Activated CD4-positive, alpha-beta T cell treated with anti-CD3 and anti-CD28 coated beads, Interleukin-2, amount 50 U/mL, for 48 hours (primary cell): ENCODE measurements around the gene MAP2.

Experiments
- DNase-seq, 2 experiments: peaks; one replicate each; pipeline ENCODE4 v3.0.0-alpha.2; 2020

The MAP2 gene

DNA sequence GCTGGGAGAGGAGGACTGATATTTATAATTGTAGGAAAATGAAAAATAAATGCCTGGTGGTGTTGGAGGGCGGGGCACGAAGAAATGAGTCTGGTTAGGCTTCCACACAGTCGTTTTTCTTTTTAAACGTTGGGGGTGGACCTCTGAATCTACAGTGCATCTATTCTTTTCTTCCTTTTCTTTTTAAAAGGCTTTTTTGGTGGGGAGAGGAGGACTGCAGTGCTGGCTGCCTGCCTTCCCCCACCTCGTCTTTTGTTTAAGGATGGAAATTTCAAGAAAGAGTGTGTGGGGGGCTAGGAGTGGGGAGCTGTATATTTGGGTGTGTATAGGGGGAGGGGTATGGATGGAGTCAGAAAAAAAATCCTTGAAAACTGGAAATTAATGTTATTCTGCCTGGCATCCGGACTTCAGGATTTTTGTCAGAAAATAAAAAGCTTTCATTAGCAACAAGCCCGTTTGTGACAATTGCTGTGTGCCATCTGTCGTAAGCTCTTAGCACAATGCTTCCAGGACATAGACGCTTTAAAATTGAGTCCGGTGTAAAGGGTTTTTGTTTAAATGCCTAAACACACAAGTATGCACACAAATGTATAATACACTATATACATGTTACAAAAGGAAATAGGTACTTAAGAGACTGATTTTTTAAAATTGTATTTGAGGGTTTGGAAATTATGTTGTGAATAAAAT is 1.1 kb downstream of the MAP2 start:
- no peak for DNase-seq

DNA sequence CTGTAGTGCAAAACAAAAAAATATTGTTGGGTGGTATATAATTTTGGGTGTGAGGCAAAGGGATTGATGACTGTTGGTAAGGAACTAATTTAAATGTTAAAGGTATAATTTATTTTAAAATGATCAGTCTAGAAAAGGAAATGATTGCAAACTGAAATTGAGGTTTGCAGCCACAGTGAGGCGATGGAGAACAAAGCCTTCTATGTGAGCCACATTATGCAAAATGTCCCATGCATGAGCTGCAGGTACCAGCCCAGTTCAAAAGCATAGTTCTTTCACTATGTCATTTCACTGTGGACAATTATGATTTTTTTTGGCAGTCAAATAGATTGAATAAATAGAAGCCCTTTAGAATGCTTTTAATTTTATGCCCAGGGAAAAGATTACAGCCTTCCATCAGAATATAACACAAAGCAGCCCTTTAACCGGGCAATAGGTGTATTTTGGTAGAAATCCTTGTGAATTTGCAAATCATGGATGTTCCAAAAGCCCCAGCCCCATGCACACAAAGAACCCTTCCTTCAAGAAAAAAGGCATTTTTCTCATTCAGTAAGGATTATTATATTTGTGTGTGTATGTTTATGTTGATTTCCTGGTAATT is 1.7 kb downstream of the MAP2 start:
- no peak for DNase-seq

DNA sequence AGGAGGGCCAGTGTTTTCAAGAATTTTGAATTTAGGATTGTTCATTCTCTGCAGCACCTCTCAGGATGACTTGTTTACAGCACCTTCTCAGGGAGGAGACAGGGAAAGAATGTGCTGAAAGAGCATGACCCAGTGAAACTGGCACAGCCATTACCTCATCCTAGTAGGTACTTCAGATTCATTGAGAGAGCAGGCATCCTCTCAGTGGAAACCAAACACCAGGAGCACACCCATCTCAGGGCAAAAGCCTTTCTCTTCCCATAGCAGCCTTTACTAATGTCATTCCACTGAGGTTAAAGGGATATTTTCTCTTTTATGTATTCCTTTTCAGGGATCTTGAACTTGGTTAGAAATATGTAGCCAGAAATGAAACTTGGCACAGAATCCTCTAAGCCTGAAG is 2.6 kb downstream of the MAP2 start:
- no peak for DNase-seq

DNA sequence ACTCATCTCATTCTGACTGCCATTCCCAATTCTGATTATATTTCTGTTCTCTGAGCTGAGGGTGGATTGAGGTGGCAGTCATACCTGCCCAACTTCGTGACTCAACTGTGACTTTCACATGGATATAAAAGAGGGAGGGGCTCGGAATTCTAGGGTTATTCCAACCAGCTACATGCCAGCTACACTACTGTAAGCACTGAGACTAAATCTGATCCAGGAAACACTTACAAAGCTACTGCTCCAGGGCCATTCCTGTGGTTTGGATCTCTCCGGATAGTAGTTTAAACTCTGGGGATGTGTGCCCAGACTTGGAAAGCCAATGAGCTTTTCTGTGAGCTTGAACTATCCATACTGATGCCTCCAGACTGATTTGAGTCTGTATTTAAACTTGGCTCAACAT is 7.9 kb downstream of the MAP2 start:
- DNase-seq, result no peak

DNA sequence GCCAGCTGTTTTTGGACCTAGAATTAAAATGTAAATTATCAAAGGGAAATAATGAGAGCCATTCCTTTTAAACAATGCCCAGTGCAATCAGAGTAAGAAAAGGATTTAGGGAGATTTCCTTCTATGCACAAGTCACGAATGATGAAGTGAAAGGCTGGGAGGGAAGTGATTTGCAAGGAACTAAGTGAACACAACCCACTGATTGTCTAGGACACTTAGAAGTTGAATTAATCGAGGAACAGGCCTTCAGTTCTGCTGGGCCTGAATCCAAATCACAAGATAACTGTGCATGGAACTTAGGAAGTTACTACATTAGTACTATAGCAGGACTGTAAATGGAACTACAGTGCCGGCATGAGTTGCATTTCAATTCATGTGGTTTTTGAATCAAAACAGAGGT is 17.7 kb downstream of the MAP2 start:
- DNase-seq, result no peak

DNA sequence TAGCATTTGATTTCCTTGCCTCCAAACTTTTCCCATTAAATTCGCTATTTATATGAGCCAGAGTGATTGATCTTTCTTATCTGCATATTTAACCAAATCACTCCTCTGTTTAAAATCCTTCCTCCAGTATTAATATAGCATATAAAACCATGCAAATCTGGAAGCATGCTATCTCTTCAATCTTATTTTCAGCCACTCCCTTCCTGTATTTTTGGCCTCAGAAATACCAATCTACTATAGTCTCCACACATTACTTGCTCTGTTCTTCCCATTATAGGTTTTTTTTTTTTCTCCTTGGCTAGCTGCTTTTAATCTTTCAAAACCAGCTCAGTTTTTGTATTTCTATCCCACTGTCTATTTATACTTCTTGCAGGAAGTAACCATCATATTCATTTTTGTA is 19.1 kb downstream of the MAP2 start:
- no peak for DNase-seq

DNA sequence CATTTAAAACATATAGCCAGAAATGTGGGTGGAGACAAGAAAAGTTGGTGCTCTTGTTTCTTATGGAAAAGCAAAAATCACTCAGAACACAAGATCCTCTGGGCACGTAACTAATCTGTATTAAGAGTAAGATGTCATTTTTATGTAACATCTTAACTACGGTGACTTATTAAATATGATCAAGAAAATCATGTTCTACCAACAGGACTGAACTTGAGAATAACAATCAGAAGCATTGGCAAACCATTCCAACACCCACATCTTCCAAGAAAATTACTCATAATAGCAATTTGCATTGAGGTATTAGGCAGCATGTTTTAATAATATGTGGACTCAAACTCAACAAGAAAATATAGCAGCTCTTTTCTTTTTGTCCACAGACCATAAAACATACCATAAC is 21.6 kb downstream of the MAP2 start:
- DNase-seq, result no peak

DNA sequence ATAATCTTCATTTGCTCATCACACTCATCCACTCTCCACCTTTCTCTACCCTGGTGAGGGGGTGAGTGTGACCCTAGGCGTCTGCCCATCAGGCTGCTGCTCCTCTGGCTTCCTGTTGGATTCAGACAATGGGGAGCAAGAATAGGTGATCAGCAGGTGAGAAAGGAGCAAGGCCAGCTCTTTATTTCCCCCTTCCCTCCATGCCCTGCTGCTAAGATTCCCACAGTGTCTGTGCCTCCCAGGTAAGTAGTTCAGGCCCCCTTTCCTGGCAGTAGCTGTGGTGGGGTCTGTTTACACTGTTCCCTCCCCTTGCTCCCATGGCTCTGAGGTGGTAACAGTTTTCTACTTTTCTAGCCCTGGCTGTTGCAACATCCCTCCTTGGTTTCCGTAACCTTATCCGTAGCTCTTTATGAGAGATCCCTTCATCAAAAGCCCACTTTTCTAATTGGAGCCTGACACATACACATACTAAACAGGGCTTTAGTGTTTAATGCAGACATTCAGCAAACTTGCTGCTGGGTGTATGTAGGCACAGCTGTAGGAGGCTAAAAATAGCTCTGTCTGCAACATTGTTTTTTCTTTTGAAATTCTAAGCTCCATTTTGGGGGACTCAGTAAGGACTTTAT is 27.5 kb downstream of the MAP2 start:
- no peak for DNase-seq

DNA sequence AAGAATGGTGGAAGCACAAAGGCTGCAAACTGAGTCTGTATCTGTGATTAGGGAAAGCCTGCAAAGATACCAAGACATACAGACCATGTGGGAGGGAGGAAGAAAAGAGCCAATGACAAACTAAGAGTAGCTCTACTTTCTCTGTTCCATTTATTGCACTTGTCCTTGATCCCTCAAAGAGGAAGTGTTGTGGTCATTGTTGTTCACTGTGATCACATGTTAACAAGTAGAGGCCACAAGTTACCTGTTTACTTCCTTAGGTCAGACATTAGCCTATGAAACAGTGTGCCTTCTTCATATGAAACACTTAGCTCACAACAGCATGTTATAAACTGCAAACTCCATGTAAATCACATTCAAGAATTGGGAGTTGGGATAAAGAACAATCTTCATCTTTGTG is 32.6 kb downstream of the MAP2 start:
- no peak for DNase-seq

DNA sequence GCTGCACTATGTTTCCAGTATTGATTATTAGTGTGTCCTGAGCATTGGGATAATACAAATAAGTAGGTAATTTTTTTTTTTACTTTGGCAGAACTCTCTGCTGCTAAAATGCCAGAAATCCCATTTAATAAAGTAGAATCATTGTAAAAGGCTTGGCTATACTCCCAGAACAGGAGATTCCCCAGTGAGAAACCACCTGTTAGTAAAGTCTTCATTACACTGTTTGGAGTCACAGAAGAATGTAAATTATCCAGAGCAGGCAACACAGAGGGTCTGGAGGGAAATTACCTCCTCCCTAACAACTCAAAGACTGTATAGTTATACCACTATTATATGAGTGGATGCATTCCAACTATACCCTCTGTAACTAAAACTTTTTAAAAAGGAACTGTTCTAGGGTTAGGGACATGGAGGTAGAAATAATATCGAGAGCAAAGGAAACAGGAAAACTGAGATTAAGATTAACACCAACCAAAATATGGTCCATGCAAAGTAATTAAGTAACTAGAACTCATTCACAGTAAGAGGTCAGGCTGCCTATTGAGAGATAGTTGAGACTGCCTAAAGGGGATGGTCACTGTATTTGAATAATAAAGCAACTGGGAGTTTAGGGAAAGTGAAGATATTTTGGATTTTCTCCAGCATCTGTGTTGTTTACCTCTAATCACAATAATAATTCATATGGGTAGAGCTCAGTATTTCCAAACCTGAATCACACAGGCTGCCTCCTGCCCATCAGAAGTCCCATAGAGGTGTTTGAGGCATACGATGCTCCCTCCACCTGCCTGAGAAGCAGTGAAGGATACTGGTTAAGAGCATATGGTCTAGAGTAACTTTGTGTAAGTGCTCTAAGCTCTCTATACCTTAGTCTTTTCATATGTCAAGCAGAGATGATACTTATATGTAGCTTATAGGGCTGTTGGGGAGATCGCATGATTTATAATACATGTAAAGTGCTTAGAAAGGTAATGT is 34.4 kb downstream of the MAP2 start:
- no peak for DNase-seq

DNA sequence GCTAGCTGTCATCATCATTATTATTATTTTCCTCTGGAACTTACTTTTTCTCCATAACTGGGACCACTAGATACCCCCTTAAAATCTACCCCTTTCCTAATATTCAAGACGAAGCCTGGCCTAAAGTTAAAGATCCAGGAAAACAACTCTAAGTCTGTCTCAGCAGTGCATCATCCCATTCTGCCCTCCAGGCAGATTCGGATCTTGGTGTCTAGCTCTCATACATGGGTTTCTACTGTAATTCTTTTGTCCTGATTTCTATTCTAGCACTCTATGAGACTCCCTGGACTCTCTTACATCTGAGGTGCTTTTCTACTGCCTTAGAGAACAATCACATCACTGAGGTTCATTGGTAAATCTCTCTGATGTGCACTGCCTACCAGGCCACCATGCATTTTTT is 35.5 kb downstream of the MAP2 start:
- DNase-seq, result no peak

DNA sequence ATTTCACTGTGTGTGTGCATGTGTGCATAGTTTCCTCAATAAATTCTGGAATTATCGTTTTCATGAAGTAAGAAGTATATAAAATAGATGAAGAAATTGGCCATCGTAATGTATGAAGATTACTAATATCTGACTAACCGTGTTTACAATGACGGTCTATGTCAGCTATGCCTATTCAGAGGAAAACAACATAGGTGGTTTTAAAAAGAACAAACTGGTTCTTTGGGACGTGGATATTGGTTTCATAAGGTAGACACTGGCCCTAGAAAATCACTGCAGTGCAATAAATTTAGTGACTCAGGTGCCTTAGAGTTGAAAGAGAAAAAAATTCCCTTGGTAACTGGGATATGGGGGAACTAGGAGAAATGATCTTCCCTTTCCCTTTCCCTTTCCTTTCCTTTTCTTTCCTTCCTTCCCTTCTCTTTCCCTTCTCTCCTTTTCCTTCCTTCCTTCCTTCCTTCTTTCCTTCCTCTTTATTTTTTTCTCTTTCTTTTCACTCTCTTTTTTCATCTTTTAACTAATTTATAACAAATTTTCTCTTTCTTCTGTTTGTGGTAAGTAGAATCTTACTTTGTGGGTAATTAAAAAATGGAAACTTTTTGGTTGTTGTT is 36.4 kb downstream of the MAP2 start:
- DNase-seq, result no peak

DNA sequence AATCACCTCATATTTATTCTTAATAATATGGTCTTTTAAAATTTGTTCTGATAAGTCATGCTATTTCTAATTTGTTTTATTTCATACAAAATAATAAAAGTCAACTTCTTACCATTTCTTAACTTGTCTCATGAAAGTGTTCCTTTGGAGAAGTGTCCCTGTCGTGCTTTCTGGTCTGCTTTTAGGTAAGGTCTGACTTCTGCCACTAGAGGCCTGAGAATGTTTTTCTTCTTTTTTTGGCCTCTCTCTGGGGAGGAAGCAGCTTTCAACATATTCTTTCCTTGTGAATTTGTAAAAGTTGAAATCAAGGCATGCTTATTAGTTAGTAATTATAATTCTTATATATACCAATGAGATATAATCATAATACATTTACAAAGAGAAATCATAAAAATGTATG is 39.4 kb downstream of the MAP2 start:
- DNase-seq, result no peak

DNA sequence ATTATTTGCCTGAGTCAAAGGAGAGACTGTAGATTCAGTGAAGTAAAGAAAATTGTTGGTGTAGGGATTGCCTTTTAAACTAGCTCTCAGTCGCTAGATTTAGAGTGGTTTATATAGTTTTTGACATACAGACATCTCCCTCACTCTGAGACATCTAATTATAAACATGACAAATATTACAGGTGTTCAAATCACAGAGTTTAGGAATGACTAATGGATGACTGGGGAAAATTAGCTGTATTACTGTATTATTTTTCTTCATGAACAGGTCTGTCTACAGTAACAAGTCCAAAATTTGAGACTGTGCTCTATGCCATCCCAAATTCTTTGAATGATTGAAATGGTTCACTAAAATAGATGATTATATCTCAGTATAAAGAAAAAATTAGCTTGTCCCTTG is 40.0 kb downstream of the MAP2 start:
- no peak for DNase-seq

DNA sequence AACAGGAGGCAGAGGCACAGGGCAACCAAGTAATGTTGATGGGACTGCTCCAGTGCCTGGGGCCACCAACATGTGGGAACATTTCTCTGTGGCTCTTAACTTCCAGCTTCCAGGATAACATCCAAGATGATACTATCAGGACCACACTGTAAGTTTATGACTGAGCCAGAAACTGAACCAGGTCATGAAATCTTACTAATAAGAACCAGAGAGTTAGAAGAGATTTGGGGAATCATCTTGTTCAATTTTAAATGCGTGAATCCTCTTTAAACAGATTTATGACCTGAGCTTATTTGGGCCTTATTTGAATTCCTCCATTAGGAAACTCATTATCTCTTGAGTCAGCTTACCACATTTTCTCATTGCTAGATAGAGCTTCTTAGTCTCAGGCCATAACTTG is 45.0 kb downstream of the MAP2 start:
- DNase-seq, result no peak

DNA sequence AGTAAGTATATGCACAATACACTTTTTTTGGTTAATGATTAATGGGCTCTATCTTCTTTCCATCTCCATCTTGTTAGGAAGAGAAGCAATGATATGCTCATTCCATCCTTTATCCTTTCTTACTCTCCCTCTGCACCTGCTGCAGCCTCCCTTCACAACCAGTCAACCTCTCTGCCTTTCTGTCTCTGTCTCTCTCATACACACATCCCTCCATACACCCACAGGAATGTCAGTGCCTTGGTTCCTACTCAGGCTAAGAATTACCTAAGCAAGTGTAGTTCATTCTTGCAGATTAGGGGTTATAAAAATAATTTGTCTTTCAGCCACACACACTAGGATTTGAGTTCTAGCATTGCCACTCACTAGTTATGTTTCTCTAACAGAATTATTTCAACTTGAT is 45.6 kb downstream of the MAP2 start:
- DNase-seq, result no peak

DNA sequence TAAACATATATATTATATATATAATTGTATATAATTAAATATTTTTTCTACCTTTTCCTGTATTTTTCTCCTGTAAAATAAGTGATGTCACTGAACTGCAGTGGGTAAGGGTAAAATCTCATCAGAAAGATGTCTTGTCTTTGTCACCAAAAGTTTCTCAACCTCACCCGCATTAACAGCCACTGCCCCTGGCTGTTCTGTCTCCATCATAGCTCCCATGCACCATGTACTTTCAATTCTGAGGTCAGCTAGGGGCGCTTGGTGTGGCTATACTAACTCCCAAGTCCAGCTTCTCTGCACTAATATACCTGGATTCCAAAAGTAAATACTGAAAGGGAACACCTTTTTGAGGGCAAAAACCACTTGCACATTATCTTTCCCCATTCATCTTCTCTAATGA is 46.6 kb downstream of the MAP2 start:
- no peak for DNase-seq

DNA sequence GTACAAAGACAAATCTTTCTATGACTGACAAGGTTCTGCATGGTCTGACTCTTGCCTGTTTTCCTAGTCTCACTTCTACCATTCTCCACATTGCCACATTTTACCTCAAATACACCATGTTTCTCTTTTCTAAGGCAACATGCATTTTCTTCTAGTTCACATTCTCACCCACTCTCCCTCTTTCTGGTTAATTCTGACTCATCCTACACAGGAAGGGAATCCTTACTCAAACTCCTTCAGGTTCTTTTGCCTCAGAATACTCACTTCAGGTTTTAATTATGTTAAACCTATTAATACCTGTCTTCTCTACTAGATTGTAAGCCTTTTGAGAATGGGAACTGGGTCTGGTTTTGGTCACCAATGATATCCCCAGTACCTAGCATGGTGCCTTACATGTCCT is 47.2 kb downstream of the MAP2 start:
- no peak for DNase-seq

DNA sequence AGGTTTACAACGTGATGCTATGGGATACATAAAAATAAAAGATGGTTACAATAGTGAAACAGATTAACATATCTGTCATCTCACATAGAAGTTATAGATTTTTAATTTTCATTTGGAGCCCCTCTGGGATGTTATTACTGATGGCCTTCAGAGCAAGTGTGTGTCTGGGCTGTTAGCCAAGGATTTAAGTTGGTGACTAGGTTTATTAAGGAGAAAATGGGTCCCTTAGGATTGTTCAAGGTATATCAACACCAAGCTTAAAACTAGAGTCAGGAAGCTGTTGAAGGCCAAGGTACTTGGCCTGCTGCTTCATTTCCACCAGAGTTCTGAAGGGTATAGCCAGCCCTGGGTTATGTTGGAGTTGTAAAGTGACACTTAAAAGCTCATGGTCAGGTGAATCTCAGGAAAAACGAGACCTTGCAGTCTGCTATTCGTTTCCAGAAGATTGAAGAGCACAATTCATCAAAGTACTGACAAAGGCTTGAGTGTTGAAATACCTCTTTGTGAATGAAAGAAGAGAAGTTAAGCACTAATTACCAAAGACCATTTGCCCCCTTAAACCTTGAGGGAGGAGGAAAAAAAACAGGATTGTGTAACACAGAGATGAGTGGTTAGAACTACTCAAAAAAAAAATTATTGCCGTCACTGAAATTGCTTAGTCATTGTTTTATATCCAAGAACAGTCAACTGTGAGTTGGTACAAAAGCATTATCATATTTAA is 48.4 kb downstream of the MAP2 start:
- no peak for DNase-seq

DNA sequence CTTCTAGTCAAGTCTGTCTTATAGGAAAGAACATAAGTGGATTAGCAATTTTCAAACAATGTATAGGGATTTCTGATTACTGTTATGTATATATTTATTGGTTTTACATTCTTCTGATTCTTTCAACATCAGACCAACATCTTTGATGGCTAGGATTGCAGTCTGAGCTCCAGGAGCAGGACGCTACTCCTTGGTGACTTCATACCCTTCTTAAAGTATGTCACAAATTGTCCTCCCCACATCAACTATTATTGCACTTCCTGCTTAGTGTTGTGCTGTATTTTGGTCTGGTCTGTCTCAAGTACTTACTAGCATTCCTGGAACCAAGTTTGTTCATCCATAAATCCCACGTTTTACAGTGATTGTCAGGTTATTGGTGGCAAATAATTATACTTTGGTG is 49.0 kb downstream of the MAP2 start:
- DNase-seq, result no peak

DNA sequence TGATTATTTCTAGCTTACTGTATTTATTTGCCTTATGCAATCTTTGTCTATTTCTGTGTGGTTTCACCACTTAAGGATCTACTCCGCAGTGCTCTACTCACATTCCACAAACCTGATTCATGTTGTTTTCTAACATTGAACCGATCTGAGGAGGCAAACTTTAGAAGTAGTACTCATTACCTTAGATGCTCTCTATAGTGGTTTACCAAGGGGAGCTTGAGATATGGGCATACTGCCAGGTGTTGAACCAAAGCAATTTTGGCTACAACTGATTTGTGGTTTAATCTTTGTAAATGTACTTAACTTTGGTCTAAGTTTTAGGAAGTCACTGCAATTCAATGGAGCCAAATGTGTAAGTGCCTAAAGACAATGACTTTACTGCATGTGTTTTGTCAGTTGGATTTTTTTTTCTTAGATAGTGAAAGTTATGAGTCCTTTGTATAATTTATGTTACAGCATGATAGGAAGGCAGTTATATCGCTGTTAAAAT is 50.1 kb downstream of the MAP2 start:
- no peak for DNase-seq

DNA sequence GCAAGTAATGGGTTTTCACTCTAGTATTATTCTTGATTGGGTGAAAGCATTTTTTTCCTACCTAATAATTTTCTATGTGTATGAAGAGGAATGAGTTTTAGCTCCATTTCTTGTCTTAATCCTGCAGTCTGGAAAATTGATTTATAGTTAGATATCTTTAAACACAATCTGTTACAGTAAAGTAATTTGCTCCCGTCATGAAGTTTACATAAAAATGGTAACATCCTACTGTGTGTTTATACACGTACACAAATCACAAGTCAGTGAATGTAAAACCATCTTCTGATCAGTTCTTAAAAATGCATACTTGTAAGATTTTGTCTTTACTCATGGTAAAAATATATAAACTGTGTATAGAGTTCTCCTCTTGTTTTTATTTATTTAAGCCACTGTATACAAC is 51.1 kb downstream of the MAP2 start:
- DNase-seq, result no peak
